PC-3 (cell line): ENCODE data around the gene BPIFB2. TPM values are rescaled to one million over a fixed set of nuclear protein-coding genes. Genes with fewer than 3 reads are reported as not detected.

Experiments
- ATAC-seq: fragments of 200-7000 bp; cut with Tn5 transposase; 2 replicates; pipeline ENCODE4 v1.9.1; 2020; ENCODE audit warnings: mild to moderate bottlenecking, moderate library complexity
- BruUV-seq: library from RNA; stranded (reverse); fragments of 400-500 nt; replicated peaks from 2 replicates; lab custom pipeline; 2021; lab: Mats Ljungman, UMichigan
- CTCF ChIA-PET: fragments of 300-600 bp; sonication (Branson Sonifier 250); formaldehyde crosslinking; loops from one replicate; lab custom pipeline; 2022; ENCODE audit warnings: antibody characterized with exemption; lab: Charles Lee
- POLR2A ChIA-PET: fragments of 300-600 bp; sonication (Branson Sonifier 250); formaldehyde crosslinking; loops from one replicate; lab custom pipeline; 2022; ENCODE audit warnings: antibody characterized with exemption; ENCODE audit not compliant: unreplicated experiment; lab: Charles Lee
- DNase-seq: peaks from one replicate; pipeline ENCODE4 v3.0.0-alpha.2; 2015
- H2AFZ ChIP-seq: fragments of 300-600 bp; sonication (generic); 2 replicates; pipeline ENCODE4 v1.6.0; 2016; ENCODE audit warnings: antibody characterized with exemption, low read length
- H3F3A ChIP-seq: fragments of 300-600 bp; sonication (generic); one replicate; pipeline ENCODE4 v1.6.0; 2017; ENCODE audit warnings: antibody characterized with exemption, low read length, control low read depth, mild to moderate bottlenecking; ENCODE audit not compliant: unreplicated experiment
- H3K27ac ChIP-seq: fragments of 300-600 bp; sonication (generic); 2 replicates; pipeline ENCODE4 v1.5.1; 2016; ENCODE audit warnings: mild to moderate bottlenecking, low read length
- H3K27me3 ChIP-seq: fragments of 300-600 bp; sonication (generic); 2 replicates; pipeline ENCODE4 v1.6.1; 2016; ENCODE audit warnings: low read length, mixed read lengths
- H3K36me3 ChIP-seq: fragments of 300-600 bp; sonication (generic); 2 replicates; pipeline ENCODE4 v1.6.1; 2016; ENCODE audit warnings: low read depth, mixed run types, low read length, mixed read lengths
- H3K4me1 ChIP-seq: fragments of 300-600 bp; sonication (generic); 2 replicates; pipeline ENCODE4 v1.5.1; 2016; ENCODE audit warnings: low read length; ENCODE audit not compliant: insufficient read depth
- H3K4me2 ChIP-seq: fragments of 300-600 bp; sonication (generic); 2 replicates; pipeline ENCODE4 v1.6.0; 2016; ENCODE audit warnings: low read length
- H3K4me3 ChIP-seq: fragments of 300-600 bp; sonication (generic); 2 replicates; pipeline ENCODE4 v1.5.1; 2016; ENCODE audit warnings: mild to moderate bottlenecking, low read length, mixed read lengths
- H3K79me2 ChIP-seq: fragments of 300-600 bp; sonication (generic); 2 replicates; pipeline ENCODE4 v1.6.1; 2017; ENCODE audit warnings: low read length, mixed read lengths
- H3K9ac ChIP-seq: fragments of 300-600 bp; sonication (generic); 2 replicates; pipeline ENCODE4 v1.6.0; 2016; ENCODE audit warnings: mild to moderate bottlenecking, low read length
- H3K9me2 ChIP-seq: fragments of 300-600 bp; sonication (generic); replicated peaks from 2 replicates; pipeline ENCODE4 v1.6.1; 2016; ENCODE audit warnings: mixed run types, low read length, mixed read lengths
- H3K9me3 ChIP-seq: fragments of 300-600 bp; sonication (generic); 2 replicates; pipeline ENCODE4 v1.6.1; 2016; ENCODE audit warnings: low read length, mixed read lengths
- H4K20me1 ChIP-seq: fragments of 300-600 bp; sonication (generic); 2 replicates; pipeline ENCODE4 v1.6.1; 2016; ENCODE audit warnings: low read length, mixed read lengths
- CTCF ChIP-seq: fragments of 300-600 bp; sonication (generic); conservative IDR thresholded peaks from 2 replicates; pipeline ENCODE4 v1.5.1; 2017; ENCODE audit warnings: antibody characterized with exemption, low read depth, mild to moderate bottlenecking, low read length
- EZH2 ChIP-seq: fragments of 300-600 bp; sonication (generic); IDR thresholded peaks from one replicate; pipeline ENCODE4 v1.6.1; 2017; ENCODE audit warnings: antibody characterized with exemption, mild to moderate bottlenecking, low read length; ENCODE audit not compliant: unreplicated experiment
- EZH2phosphoT487 ChIP-seq: fragments of 300-600 bp; sonication (generic); IDR thresholded peaks from 2 replicates; pipeline ENCODE4 v1.6.1; 2018; ENCODE audit warnings: mild to moderate bottlenecking, antibody characterized with exemption, low read length, borderline replicate concordance
- intact Hi-C: fragments of 100-400 bp; cut with micrococcal nuclease; formaldehyde crosslinking; loops from 2 replicates; pipeline ENCODE4 v1.9.0; 2023
- total RNA-seq: library from RNA; depleted of rRNA; stranded (reverse); fragments of >200 nt; gene quantifications from 2 replicates; pipeline ENCODE4 v1.2.3, GENCODE V29; 2014

BPIFB2 gene
- total RNA-seq, 1 experiment from 2014 or later = not detected

- Histone ChIP-seq H3K36me3 (no peaks in the 10 kb centered on the region), H2AFZ (no peak overlapping the region), H4K20me1 (no peaks in the 10 kb centered on the region), H3K9me2 (no peaks in the 10 kb centered on the region), H3K4me3 (no peak overlapping the region), H3K9ac (no peak overlapping the region), H3F3A (no peaks in the 10 kb centered on the region), H3K4me2 (no peak overlapping the region), H3K27ac (no peak overlapping the region), H3K27me3 (peaks cover 24% of the 10 kb centered on the region), H3K9me3 (no peaks in the 10 kb centered on the region), H3K4me1 (no peaks in the 10 kb centered on the region), H3K79me2 (no peaks in the 10 kb centered on the region)
- intact Hi-C loops = no loop called here
- ATAC-seq (no peak), DNase-seq (no peak)
- no peak for TF ChIP-seq EZH2
- ChIA-PET CTCF (no interaction called here), POLR2A (no interaction called here)
- BruUV-seq = no TSS peak
Observed at GRCh38 chr20:32987044-32987825, 20.3 kb upstream of the BPIFB2 start.

GRCh38 chr20:32988008-32988407 lies 19.5 kb upstream of the BPIFB2 start:
- TF ChIP-seq CTCF (no peak), EZH2phosphoT487 (no peak), EZH2 (no peak)
- Histone ChIP-seq H3K27ac (no peak overlapping the region), H3K4me1 (no peaks in the 10 kb centered on the region), H3K9me2 (no peaks in the 10 kb centered on the region), H4K20me1 (no peaks in the 10 kb centered on the region), H3K4me2 (no peak overlapping the region), H3K4me3 (no peak overlapping the region), H3K9me3 (no peaks in the 10 kb centered on the region), H3K36me3 (no peaks in the 10 kb centered on the region), H3K9ac (no peak overlapping the region), H3K27me3 (peaks cover 32% of the 10 kb centered on the region), H2AFZ (no peak overlapping the region), H3F3A (no peaks in the 10 kb centered on the region), H3K79me2 (no peaks in the 10 kb centered on the region)
- intact Hi-C loops = no loop called here
- DNase-seq (no peak), ATAC-seq (no peak)
- no TSS peak for BruUV-seq
- ChIA-PET CTCF (no interaction called here), POLR2A (no interaction called here)

GRCh38 chr20:32989507-32990283 lies 17.8 kb upstream of the BPIFB2 start:
- H3K4me1 ChIP-seq = no peaks in the 10 kb centered on the region
- no peaks in the 10 kb centered on the region for H3K9me2 ChIP-seq
- H3F3A ChIP-seq = no peaks in the 10 kb centered on the region
- H3K4me2 ChIP-seq = no peak overlapping the region
- H4K20me1 ChIP-seq = no peaks in the 10 kb centered on the region
- TF ChIP-seq CTCF = no peak
- TF ChIP-seq EZH2phosphoT487 = no peak
- TF ChIP-seq EZH2 = no peak
- no peak overlapping the region for H2AFZ ChIP-seq
- H3K27me3 ChIP-seq = peaks cover 42% of the 10 kb centered on the region
- ChIA-PET CTCF (no interaction called here), POLR2A (no interaction called here)
- DNase-seq (no peak), ATAC-seq (no peak)
- no peaks in the 10 kb centered on the region for H3K36me3 ChIP-seq
- H3K9ac ChIP-seq = no peak overlapping the region
- H3K4me3 ChIP-seq = no peak overlapping the region
- intact Hi-C loops = no loop called here
- H3K9me3 ChIP-seq = no peaks in the 10 kb centered on the region
- no peak overlapping the region for H3K27ac ChIP-seq
- no TSS peak for BruUV-seq
- no peaks in the 10 kb centered on the region for H3K79me2 ChIP-seq
